ENCODE results near the gene RNF150.
A peak's percentile ranks its signal among the peaks of the same experiment; 100 is the strongest.

RNF150 gene

DNA sequence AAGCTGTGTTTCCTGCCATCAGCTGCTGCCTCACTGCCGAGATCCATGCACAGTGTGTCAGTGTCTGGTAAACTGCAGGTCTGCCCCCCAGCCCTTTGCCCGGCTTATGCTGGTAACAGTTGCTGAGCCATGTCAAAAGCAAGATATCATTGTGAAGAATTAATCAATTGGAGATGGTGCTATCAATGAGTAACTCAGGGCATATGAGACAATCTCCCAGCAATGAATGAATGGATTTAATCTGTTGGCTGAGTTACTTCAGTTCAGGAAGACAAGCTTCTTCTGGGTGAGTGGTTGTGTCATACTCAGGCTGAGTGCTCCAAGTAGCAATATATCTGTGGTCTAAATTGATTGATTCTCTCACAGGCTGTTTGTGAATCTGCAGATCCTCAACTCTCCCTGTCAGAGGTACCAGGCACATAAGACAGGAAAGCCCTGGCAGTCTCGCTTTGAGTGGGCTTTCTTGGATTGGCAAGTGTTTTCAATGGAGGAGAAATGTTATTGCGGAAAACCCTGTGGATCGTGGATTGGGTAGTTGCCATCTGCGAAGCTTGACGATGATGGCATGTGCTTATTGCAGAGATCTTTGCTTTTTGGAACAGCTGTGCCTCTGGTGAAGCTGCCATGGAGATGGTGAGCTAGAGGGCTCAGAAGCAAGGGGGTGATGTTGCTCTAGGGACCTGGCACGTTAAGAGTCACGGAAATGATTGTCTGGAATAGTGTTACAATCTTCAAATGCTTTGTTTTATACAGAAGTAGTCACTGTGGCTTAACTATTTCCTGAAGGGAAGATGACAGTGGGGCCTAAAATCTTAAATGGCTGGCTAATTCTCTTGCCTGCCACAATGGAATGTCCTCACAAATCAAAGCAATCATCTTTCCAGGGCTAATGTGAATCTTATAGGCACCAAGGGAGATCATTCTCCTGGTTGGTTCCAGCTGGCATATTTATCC lies 229.5 kb downstream of the RNF150 start:
- no peak for DNase-seq

- no peak for DNase-seq
Measured at GRCh38 chr4:140901736-140902336, 231.4 kb downstream of the RNF150 start.

GRCh38 chr4:140893939-140894338 lies 239.3 kb downstream of the RNF150 start:
- no peak for DNase-seq

DNA sequence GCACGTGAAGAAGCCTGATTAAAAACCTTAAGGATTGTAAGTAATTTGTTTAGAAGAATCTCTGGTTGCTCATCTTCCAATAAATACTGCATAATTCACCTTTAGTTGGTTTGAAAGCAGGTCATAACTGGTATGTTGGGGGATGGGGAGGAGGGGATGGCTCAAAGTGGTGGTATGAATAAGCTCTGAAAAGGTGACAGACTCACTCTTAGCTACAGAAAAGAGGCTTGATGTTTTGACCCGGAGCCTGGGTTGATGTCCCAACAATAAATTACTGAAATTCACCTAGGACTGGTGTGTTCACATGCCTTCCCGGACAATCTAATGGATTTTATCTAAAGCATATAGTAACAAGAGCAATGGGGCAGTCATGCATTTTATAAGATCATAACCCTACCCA lies 245.2 kb downstream of the RNF150 start:
- no peak for DNase-seq

- no peak for DNase-seq
Measured at GRCh38 chr4:140887467-140887866, 245.8 kb downstream of the RNF150 start.

GRCh38 chr4:140884431-140885058 lies 248.7 kb downstream of the RNF150 start:
- peak in 1 of 2 experiments; percentile 15 for DNase-seq

DNA sequence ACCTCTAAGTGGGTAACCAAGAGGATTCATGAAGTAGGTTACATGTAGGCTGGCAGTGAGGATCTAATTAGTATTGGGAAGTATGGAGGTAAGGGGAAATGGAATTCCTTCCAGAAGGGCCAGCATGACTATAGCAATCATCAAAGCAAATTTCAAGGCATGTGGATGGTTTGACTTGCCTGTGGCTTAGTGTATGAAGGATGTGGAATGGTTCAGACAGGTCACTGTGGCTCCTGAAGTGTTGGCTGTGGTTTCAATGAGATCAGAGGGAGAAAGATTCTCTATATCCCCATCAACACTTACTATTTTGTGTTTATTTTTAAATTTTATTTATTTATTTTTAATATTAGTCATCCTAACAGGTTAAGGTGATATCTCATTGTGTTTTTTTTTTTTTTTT lies 255.5 kb downstream of the RNF150 start:
- no peak for DNase-seq

DNA sequence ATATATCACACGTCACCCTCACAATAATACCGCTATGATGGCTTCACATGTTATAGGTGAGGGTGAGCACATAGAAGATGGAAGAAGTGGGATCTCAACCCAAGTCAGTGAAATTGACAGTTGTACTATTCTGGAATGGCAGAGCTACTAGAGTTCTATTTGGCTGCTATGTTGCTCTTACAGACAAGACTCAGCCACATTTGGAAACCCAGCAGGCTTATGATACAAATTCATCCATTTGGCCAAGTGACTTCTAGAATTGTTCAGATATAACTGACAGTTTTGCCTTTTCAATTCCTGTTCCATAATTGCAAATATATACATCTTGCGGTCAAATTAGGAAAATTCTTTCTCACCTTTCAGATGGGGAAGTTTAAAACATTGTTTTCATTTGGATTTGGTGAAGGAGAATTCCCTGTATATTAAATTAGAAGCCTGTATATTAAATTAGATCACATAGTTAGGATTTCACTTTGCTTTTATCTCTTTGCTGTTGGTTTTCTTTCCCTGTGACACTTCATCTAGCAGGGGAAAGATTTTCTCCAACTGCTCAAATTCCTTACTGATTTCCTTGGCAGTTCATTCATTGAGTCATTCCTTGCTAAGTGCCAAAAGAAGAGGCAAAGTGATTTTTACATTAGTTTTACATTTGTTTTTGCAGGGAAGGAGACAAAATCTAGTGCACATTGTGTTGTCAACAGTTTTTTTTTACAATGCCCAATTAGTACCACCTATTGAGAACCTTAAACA lies 256.5 kb downstream of the RNF150 start:
- DNase-seq: no peak

- no peak for DNase-seq
Measured at GRCh38 chr4:140875746-140876452, 257.4 kb downstream of the RNF150 start.

GRCh38 chr4:140874056-140874455 lies 259.2 kb downstream of the RNF150 start:
- DNase-seq: no peak

GRCh38 chr4:140871368-140871767 lies 261.9 kb downstream of the RNF150 start:
- DNase-seq: no peak

- DNase-seq: no peak
Measured at GRCh38 chr4:140870427-140870826, 262.8 kb downstream of the RNF150 start.

DNA sequence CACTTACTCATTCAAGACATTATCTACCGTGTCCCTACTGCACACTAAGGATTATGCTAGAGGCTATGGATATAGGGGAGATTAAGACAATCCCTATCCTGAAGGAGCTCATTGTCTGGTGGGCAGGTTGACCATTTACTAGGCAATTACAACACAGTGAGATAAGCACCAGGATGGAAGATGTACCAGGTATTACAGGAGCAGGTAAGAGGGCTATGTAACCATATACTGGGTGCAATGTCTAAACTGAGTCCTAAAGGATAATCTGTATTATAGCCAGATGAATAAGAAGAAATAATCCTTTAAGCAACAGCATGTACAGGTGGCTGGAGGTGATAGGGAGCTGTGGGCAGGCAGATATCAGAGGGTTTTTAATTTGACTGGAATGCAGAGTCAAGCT lies 263.8 kb downstream of the RNF150 start:
- DNase-seq: no peak

GRCh38 chr4:140867356-140867755 lies 265.9 kb downstream of the RNF150 start:
- no peak for DNase-seq

- DNase-seq: no peak
Measured at GRCh38 chr4:140866492-140867005, 266.7 kb downstream of the RNF150 start.

DNA sequence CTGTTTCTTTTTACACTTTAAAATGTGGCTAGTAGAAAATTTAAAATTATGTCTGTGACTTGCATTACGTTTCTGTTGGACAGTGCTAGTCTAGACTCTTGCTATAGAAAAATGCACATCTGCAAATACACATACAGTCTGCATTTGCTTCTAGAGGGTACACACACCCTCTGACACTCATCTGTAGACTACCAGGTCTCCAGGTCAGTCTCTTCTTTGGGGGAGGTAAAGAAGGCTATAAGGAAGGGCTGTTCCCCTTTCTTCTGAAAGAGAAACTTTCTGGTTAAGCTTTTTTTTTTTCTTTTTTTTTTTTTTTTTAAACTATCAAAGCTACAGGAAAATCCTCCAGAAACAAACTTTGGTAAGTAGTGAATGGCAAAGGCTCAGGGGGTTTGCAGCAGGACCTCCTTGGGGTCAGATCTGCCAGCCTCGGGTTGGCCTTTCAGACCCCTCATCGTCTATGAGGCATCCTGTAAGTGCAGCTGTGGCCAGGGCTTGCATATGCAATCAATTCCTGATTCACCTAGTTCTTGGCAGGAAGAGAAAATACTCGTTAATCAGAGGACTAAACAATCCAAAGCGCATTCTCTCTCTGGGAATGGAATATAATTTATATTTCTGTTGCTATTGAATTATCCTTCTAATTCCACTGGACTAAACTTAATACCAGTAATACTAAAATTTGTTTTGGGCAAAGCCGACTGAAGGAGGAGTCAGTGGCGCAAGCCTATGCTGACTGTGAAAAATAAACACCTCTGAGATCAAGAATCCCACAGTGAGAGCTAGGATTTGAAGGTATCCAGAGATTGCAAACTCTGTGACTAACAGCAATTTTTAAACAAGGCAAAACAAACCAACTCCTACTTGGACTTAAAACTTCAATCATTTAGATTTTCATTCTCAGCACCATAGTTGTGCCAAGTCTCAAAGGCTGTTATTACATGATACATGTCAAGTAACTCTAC lies 267.7 kb downstream of the RNF150 start:
- DNase-seq: no peak

- no peak for DNase-seq
Measured at GRCh38 chr4:140863197-140863596, 270.1 kb downstream of the RNF150 start.

DNA sequence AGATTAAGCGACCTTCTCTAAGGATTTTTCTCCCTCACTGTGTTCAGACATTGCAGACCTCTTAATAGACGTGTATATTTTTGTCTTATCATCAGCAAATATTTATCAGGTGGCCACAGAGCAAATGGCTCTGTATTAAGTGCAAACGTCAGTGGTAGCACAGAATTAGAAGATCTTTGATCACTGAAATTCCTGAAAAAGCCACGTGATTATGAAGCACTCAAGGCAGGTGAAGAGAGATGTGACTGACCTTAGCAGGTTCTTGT lies 271.2 kb downstream of the RNF150 start:
- DNase-seq: no peak

- peak in 1 of 2 experiments; percentile 41 for DNase-seq
Measured at GRCh38 chr4:140861359-140862176, 271.7 kb downstream of the RNF150 start.

- DNase-seq: no peak
Measured at GRCh38 chr4:140858897-140859296, 274.4 kb downstream of the RNF150 start.

All from SW 1271 (cell line).